H9 (cell line): ENCODE results near the gene SPEG. TPM values are rescaled to one million over a fixed set of nuclear protein-coding genes. Genes with fewer than 3 reads are reported as not detected.

ENCODE experiments used
- DNase-seq: peaks from one replicate; pipeline ENCODE4 v3.0.0-alpha.2; 2017
- H2AFZ ChIP-seq: one replicate; pipeline ENCODE4 v1.6.1; 2013; ENCODE audit warnings: mild to moderate bottlenecking, low read length, control low read depth, moderate library complexity
- H2AK5ac ChIP-seq: 2 replicates; pipeline ENCODE4 v1.6.1; 2013; ENCODE audit warnings: low read length, control low read depth, mixed read lengths; ENCODE audit not compliant: insufficient read length
- H2BK120ac ChIP-seq: one replicate; pipeline ENCODE4 v1.6.1; 2013; ENCODE audit warnings: low read depth, mild to moderate bottlenecking, low read length, control low read depth, inconsistent platforms; ENCODE audit not compliant: poor library complexity, severe bottlenecking
- H2BK12ac ChIP-seq: 2 replicates; pipeline ENCODE4 v1.6.1; 2013; ENCODE audit warnings: low read length, control low read depth, mixed read lengths, low read depth; ENCODE audit not compliant: insufficient read length
- H2BK15ac ChIP-seq: 2 replicates; pipeline ENCODE4 v1.6.1; 2013; ENCODE audit warnings: low read depth, low read length, control low read depth
- H2BK20ac ChIP-seq: one replicate; pipeline ENCODE4 v1.6.1; 2013; ENCODE audit warnings: low read depth, mild to moderate bottlenecking, low read length, control low read depth, inconsistent platforms; ENCODE audit not compliant: poor library complexity, severe bottlenecking
- H2BK5ac ChIP-seq: 2 replicates; pipeline ENCODE4 v1.6.1; 2013; ENCODE audit warnings: low read length, control low read depth, mixed read lengths; ENCODE audit not compliant: insufficient read length
- H3K14ac ChIP-seq: 2 replicates; pipeline ENCODE4 v1.6.1; 2013; ENCODE audit warnings: low read length, control low read depth; ENCODE audit not compliant: insufficient read depth
- H3K18ac ChIP-seq: 2 replicates; pipeline ENCODE4 v1.6.1; 2013; ENCODE audit warnings: low read depth, mild to moderate bottlenecking, mixed read lengths, low read length, control low read depth; ENCODE audit not compliant: insufficient read length
- H3K23ac ChIP-seq: 2 replicates; pipeline ENCODE4 v1.6.1; 2013; ENCODE audit warnings: low read length, control low read depth, mixed read lengths, low read depth; ENCODE audit not compliant: insufficient read length
- H3K23me2 ChIP-seq: 2 replicates; pipeline ENCODE4 v1.6.1; 2013; ENCODE audit warnings: low read depth, mild to moderate bottlenecking, mixed read lengths, low read length, control low read depth; ENCODE audit not compliant: insufficient read length, poor library complexity, severe bottlenecking
- H3K27ac ChIP-seq: 2 replicates; pipeline ENCODE4 v1.5.1; 2013; ENCODE audit warnings: low read length, control low read depth, mixed read lengths, low read depth; ENCODE audit not compliant: insufficient read length
- H3K27me3 ChIP-seq: 2 replicates; pipeline ENCODE4 v1.6.1; 2013; ENCODE audit warnings: low read length, control low read depth, inconsistent platforms; ENCODE audit not compliant: insufficient read depth
- H3K4ac ChIP-seq: 2 replicates; pipeline ENCODE4 v1.6.1; 2013; ENCODE audit warnings: low read depth, mild to moderate bottlenecking, control low read depth, inconsistent platforms, low read length, moderate library complexity
- H3K4me1 ChIP-seq: 2 replicates; pipeline ENCODE4 v1.6.1; 2013; ENCODE audit warnings: low read length, control low read depth, inconsistent platforms; ENCODE audit not compliant: insufficient read depth
- H3K4me2 ChIP-seq: 2 replicates; pipeline ENCODE4 v1.6.1; 2013; ENCODE audit warnings: low read length, control low read depth, mixed read lengths; ENCODE audit not compliant: insufficient read length, insufficient read depth
- H3K56ac ChIP-seq: 2 replicates; pipeline ENCODE4 v1.6.1; 2013; ENCODE audit warnings: low read depth, mild to moderate bottlenecking, mixed read lengths, low read length, control low read depth; ENCODE audit not compliant: insufficient read length
- H3K79me1 ChIP-seq: 2 replicates; pipeline ENCODE4 v1.6.1; 2013; ENCODE audit warnings: low read depth, mild to moderate bottlenecking, moderate library complexity, low read length, control low read depth, inconsistent platforms; ENCODE audit not compliant: insufficient read depth, poor library complexity, severe bottlenecking
- H3K79me2 ChIP-seq: 2 replicates; pipeline ENCODE4 v1.6.1; 2013; ENCODE audit warnings: low read length, control low read depth, inconsistent platforms; ENCODE audit not compliant: insufficient read depth
- H3K9ac ChIP-seq: 2 replicates; pipeline ENCODE4 v1.6.1; 2013; ENCODE audit warnings: low read length, control low read depth, mixed read lengths; ENCODE audit not compliant: insufficient read length; ENCODE audit errors: extremely low read depth
- H3K9me3 ChIP-seq: one replicate; pipeline ENCODE4 v1.6.1; 2013; ENCODE audit warnings: low read depth, low read length, inconsistent platforms; ENCODE audit not compliant: control insufficient read depth
- H3T11ph ChIP-seq: one replicate; pipeline ENCODE4 v1.6.1; 2013; ENCODE audit warnings: mild to moderate bottlenecking, low read length, control low read depth, inconsistent platforms
- H4K20me1 ChIP-seq: one replicate; pipeline ENCODE4 v1.6.1; 2013; ENCODE audit not compliant: control insufficient read depth, insufficient read length, insufficient read depth
- H4K5ac ChIP-seq: 2 replicates; pipeline ENCODE4 v1.6.1; 2013; ENCODE audit warnings: low read depth, mild to moderate bottlenecking, mixed read lengths, low read length, control low read depth; ENCODE audit not compliant: insufficient read length
- H4K8ac ChIP-seq: replicated peaks from 2 replicates; pipeline ENCODE4 v1.6.1; 2013; ENCODE audit warnings: low read length, control low read depth, mixed read lengths, low read depth; ENCODE audit not compliant: insufficient read length
- H4K91ac ChIP-seq: 2 replicates; pipeline ENCODE4 v1.6.1; 2013; ENCODE audit warnings: low read depth, mild to moderate bottlenecking, moderate library complexity, mixed read lengths, low read length, control low read depth; ENCODE audit not compliant: insufficient read length
- H3K27ac Mint-ChIP-seq, 3 experiments: 2 replicates in 2 of 3; 3 replicates in 1 of 3; pipeline ENCODE4 v1.8.0; 2020 to 2021; ENCODE audit warnings: mixed read lengths in 3 of 3, mild to moderate bottlenecking in 1 of 3, moderate library complexity in 1 of 3
- H3K27me3 Mint-ChIP-seq: 2 replicates; pipeline ENCODE4 v1.8.0; 2021; ENCODE audit warnings: low read depth, mild to moderate bottlenecking, moderate library complexity, mixed read lengths
- H3K36me3 Mint-ChIP-seq, 3 experiments: 2 replicates in 2 of 3; 3 replicates in 1 of 3; pipeline ENCODE4 v1.8.0; 2020 to 2021; ENCODE audit warnings: low read depth in 3 of 3, mixed read lengths in 3 of 3; ENCODE audit not compliant: insufficient read depth in 1 of 3
- H3K4me1 Mint-ChIP-seq, 2 experiments: 2 replicates each; pipeline ENCODE4 v1.8.0; 2020; ENCODE audit warnings: mixed read lengths in 2 of 2
- H3K4me3 Mint-ChIP-seq, 2 experiments: 2 replicates in 1 of 2; 3 replicates in 1 of 2; pipeline ENCODE4 v1.8.0; 2020 to 2021; ENCODE audit warnings: mild to moderate bottlenecking in 2 of 2, mixed read lengths in 2 of 2, moderate library complexity in 1 of 2
- H3K9me3 Mint-ChIP-seq, 2 experiments: 2 replicates in 1 of 2; 3 replicates in 1 of 2; pipeline ENCODE4 v1.8.0; 2020; ENCODE audit warnings: mild to moderate bottlenecking in 2 of 2, mixed read lengths in 2 of 2, moderate library complexity in 1 of 2
- CTCF ChIP-seq: fragments of 200-600 bp; sonication (generic); conservative IDR thresholded peaks from 3 replicates; pipeline ENCODE4 v1.8.0; 2021; ENCODE audit warnings: antibody characterized with exemption, mild to moderate bottlenecking
- WGBS: extraction: QIAGEN DNeasy Blood & Tissue Kit; methylation state at CpG from one replicate; pipeline ENCODE4 v1.1.7; 2013; ENCODE audit warnings: missing lambda C conversion rate, low lambda C conversion rate, mixed read lengths; ENCODE audit not compliant: insufficient read length; ENCODE audit errors: extremely low coverage; 5-methylcytosine and 5-hydroxymethylcytosine counted together
- total RNA-seq: library from RNA; stranded (reverse); gene quantifications from 2 replicates; pipeline ENCODE4 v1.2.1, GENCODE V29; 2021

The SPEG gene
- total RNA-seq, 1 experiment from 2014 or later: 23.7 TPM

- H3K27me3 ChIP-seq: peaks cover 12% of the 10 kb centered on the region; the same call in 1 of the 2 replicates
- peaks cover 3% of the 10 kb centered on the region for H4K20me1 ChIP-seq
- H3K79me2 ChIP-seq: no peaks in the 10 kb centered on the region
- no peak overlapping the region for H3K23ac ChIP-seq
- no peak overlapping the region for H3T11ph ChIP-seq
- no peak for DNase-seq
- peak overlapping the region; percentile 61 for H3K4me2 ChIP-seq
- Mint-ChIP-seq H3K4me3 (peak overlapping the region; percentile 59 to 81), H3K36me3 (peaks cover 2 to 6% (median 4%) of the 10 kb centered on the region in 3 experiments; a peak in 5 of 7 replicates), H3K27ac (peak overlapping the region in 1 of 3 experiments; percentile 89; a peak in 1 of 7 replicates), H3K4me1 (peaks cover 61 to 81% of the 10 kb centered on the region in 2 experiments), H3K9me3 (no peaks in the 10 kb centered on the region; a peak in 2 of 5 replicates), H3K27me3 (peaks cover 56% of the 10 kb centered on the region)
- no peak overlapping the region for H3K18ac ChIP-seq
- H3K23me2 ChIP-seq: peaks cover 4% of the 10 kb centered on the region
- no peak overlapping the region for H2BK5ac ChIP-seq
- no peak overlapping the region for H3K9ac ChIP-seq
- H3K4me1 ChIP-seq: peaks cover 17% of the 10 kb centered on the region; the same call in 1 of the 2 replicates
- H2AFZ ChIP-seq: no peak overlapping the region
- H3K14ac ChIP-seq: no peak overlapping the region
- no peaks in the 10 kb centered on the region for H3K79me1 ChIP-seq
- TF ChIP-seq CTCF: no peak
- no peak overlapping the region for H2BK120ac ChIP-seq
- H2BK12ac ChIP-seq: no peak overlapping the region
- no peak overlapping the region for H3K4ac ChIP-seq
- H3K9me3 ChIP-seq: no peaks in the 10 kb centered on the region
- no peak overlapping the region for H2BK15ac ChIP-seq
- no peak overlapping the region for H4K8ac ChIP-seq
- no CpG with 5 or more reads among the region's 22 CpGs for WGBS
- no peak overlapping the region for H2AK5ac ChIP-seq
- H4K91ac ChIP-seq: no peak overlapping the region
- no peak overlapping the region for H3K27ac ChIP-seq
- no peak overlapping the region for H3K56ac ChIP-seq
- no peak overlapping the region for H2BK20ac ChIP-seq
- H4K5ac ChIP-seq: no peak overlapping the region
Observed at GRCh38 chr2:219510512-219511135, 76.0 kb downstream of the SPEG start.
